Measurements from ENCODE around the gene DEPDC5.
A peak's percentile ranks its signal among the peaks of the same experiment; 100 is the strongest.
"Not testable (repeated sequence)": the region's sequence is repeated elsewhere in the genome, so short reads cannot be mapped to it uniquely, and the experiment has no call there.

DEPDC5 gene

DNA sequence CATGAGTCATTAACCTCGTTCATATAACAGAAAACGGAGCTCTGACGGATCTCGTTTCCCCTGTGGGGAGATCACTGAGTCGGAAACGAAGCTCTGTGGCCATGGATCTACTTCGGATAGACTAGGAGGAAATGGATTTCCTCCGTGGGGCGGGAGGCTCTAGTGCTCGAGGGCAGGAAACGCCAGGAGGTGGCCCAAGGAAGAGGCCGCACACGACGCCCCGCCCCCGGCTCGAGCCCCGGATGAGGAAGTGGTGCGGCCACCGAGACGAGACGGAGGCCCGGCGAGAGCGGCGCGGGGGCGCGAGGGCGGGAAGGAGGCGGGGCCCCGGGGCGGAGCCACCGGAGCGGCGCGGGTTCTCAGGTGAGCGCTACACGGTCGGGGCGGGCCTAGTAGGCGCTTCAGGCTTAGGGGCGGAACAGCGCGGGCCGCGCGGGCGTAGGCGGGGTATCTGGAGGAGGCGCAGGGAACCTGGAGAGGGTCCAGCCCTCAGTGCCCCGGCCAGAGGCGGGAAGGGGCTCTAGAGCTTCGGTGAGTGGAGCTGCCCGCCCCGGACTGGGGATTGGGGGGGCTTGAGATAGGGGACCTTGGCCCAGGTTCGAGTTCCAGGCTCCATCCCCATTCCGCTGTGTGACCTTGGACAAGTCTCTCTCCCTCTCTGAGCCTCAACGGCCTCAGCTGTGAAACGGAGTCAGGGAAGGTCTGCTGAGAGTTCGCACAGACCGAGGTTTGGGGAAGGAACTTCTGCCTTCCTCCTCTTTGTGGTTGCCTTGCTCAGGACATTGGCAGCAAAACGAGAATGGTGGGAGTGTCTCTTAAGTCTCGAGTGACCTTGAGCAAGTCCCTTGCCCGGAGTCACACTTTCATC, at the start of gene DEPDC5:
Gene DEPDC5, plus strand, starts transcription at position 386 of the 868 bp plus-strand sequence. CDS start 903 bp downstream, outside the sequence.
- H3K4me3 ChIP-seq (ENCODE audit: low read length), result peak within 1 kb of the TSS; percentile 92
- H3K4me1 ChIP-seq (ENCODE audit: control insufficient read depth, insufficient read depth, low read length), result peaks cover 17% of the 10 kb centered on the region
- H3K36me3 ChIP-seq (ENCODE audit: control insufficient read depth, insufficient read depth, low read length), result peaks cover under 1% of the 10 kb centered on the region
- H3K27me3 ChIP-seq (ENCODE audit: control insufficient read depth, insufficient read depth, low read length), result no peaks in the 10 kb centered on the region
- peak within 1 kb of the TSS; percentile 98 for H3K27ac ChIP-seq (ENCODE audit: low read depth, low read length)
- peak within 1 kb of the TSS; percentile 95 for H3K9ac ChIP-seq (ENCODE audit: low read length)

- H3K27ac ChIP-seq (ENCODE audit: low read depth, low read length), result no peak overlapping the region
- H3K9ac ChIP-seq (ENCODE audit: low read length), result no peak overlapping the region
- H3K27me3 ChIP-seq (ENCODE audit: control insufficient read depth, insufficient read depth, low read length), result no peaks in the 10 kb centered on the region
- H3K4me3 ChIP-seq (ENCODE audit: low read length), result no peak overlapping the region
- H3K36me3 ChIP-seq (ENCODE audit: control insufficient read depth, insufficient read depth, low read length), result peaks cover 19% of the 10 kb centered on the region
- H3K4me1 ChIP-seq (ENCODE audit: control insufficient read depth, insufficient read depth, low read length), result no peaks in the 10 kb centered on the region
Observed at GRCh38 chr22:31707519-31707918, 46.3 kb upstream of the DEPDC5 start.

GRCh38 chr22:31711226-31711625, 42.6 kb upstream of the DEPDC5 start:
- H3K36me3 ChIP-seq (ENCODE audit: control insufficient read depth, insufficient read depth, low read length), result peaks cover 39% of the 10 kb centered on the region
- not testable (repeated sequence) for H3K4me1 ChIP-seq (ENCODE audit: control insufficient read depth, insufficient read depth, low read length); H3K4me3 ChIP-seq (ENCODE audit: low read length); H3K27ac ChIP-seq (ENCODE audit: low read depth, low read length); H3K27me3 ChIP-seq (ENCODE audit: control insufficient read depth, insufficient read depth, low read length); H3K9ac ChIP-seq (ENCODE audit: low read length)

DNA sequence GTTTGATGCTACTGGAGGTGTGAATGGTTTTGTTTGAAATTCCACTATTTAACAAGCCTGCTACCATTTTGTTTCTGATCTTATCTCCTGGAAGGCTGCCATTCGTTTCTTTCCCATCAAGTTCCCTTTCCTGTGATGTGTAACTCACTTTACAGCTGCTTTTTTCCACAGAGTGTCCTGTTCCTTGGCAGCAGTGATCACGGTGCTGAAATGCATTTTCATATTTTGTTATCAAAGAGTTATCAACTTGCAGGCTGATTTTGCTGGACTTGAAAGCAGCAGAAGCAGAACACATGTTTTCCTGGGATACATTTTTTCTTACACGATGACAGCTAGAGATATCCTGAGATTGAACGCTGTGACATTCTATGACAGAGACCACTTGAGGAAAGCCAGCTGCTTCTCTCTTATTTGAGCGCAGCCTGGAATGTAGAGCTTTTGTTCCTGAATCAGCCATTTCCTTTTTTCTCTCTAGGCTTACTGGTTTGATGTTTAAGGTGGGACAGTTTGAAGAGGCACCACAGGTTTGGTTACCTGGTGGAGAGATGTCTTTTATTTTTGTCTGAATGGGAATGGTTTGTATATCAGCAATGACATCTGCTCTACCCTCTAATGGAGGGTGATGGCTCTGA, 38.6 kb upstream of the DEPDC5 start:
- Histone ChIP-seq H3K27ac (ENCODE audit: low read depth, low read length) (no peak overlapping the region), H3K4me3 (ENCODE audit: low read length) (no peak overlapping the region), H3K4me1 (ENCODE audit: control insufficient read depth, insufficient read depth, low read length) (no peaks in the 10 kb centered on the region), H3K36me3 (ENCODE audit: control insufficient read depth, insufficient read depth, low read length) (peaks cover 41% of the 10 kb centered on the region), H3K9ac (ENCODE audit: low read length) (no peak overlapping the region), H3K27me3 (ENCODE audit: control insufficient read depth, insufficient read depth, low read length) (no peaks in the 10 kb centered on the region)

DNA sequence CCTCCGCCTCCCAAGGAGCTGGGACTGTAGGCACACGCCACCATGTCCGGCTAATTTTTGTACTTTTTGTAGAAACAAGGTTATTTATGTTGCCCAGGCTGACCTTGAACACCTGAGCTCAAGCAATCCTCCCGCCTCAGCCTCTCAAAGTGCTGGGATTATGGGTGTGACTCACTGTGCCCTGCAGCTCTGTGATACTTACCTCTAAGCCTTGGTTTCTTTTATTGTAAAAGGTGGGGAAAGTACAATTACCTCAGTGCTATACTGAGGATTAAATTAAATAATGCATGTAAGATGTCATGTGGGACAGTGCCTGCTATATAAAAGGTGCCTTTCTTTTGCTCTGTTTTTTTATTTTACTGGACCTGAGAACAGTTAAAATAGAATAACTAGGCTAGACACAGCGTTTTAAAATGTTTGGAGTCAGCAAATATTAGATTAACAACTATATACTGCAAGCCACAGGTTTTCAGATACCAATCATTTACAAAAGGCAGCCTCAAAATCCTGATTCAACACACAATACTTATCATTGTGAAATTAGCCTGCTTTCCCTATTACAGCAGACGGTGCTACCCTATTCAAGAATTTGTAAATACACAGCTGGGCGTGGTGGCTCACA, 33.9 kb upstream of the DEPDC5 start:
- no peak overlapping the region for H3K9ac ChIP-seq (ENCODE audit: low read length)
- H3K4me1 ChIP-seq (ENCODE audit: control insufficient read depth, insufficient read depth, low read length), result no peaks in the 10 kb centered on the region
- H3K4me3 ChIP-seq (ENCODE audit: low read length), result no peak overlapping the region
- H3K36me3 ChIP-seq (ENCODE audit: control insufficient read depth, insufficient read depth, low read length), result peaks cover 15% of the 10 kb centered on the region
- H3K27ac ChIP-seq (ENCODE audit: low read depth, low read length), result no peak overlapping the region
- H3K27me3 ChIP-seq (ENCODE audit: control insufficient read depth, insufficient read depth, low read length), result no peaks in the 10 kb centered on the region

GRCh38 chr22:31723723-31724122, 30.1 kb upstream of the DEPDC5 start:
- no peak overlapping the region for H3K9ac ChIP-seq (ENCODE audit: low read length)

GRCh38 chr22:31726692-31727091, 27.1 kb upstream of the DEPDC5 start:
- Histone ChIP-seq H3K4me1 (ENCODE audit: control insufficient read depth, insufficient read depth, low read length) (no peaks in the 10 kb centered on the region), H3K4me3 (ENCODE audit: low read length) (no peak overlapping the region), H3K36me3 (ENCODE audit: control insufficient read depth, insufficient read depth, low read length) (no peaks in the 10 kb centered on the region), H3K27me3 (ENCODE audit: control insufficient read depth, insufficient read depth, low read length) (no peaks in the 10 kb centered on the region), H3K9ac (ENCODE audit: low read length) (no peak overlapping the region), H3K27ac (ENCODE audit: low read depth, low read length) (no peak overlapping the region)

More at GRCh38 chr22:31723723-31724122, 30.1 kb upstream of the DEPDC5 start:
- no peaks in the 10 kb centered on the region for H3K27me3 ChIP-seq (ENCODE audit: control insufficient read depth, insufficient read depth, low read length)
- no peaks in the 10 kb centered on the region for H3K36me3 ChIP-seq (ENCODE audit: control insufficient read depth, insufficient read depth, low read length)
- H3K4me3 ChIP-seq (ENCODE audit: low read length), result no peak overlapping the region
- no peaks in the 10 kb centered on the region for H3K4me1 ChIP-seq (ENCODE audit: control insufficient read depth, insufficient read depth, low read length)
- H3K27ac ChIP-seq (ENCODE audit: low read depth, low read length), result no peak overlapping the region

GRCh38 chr22:31728857-31729256, 25.0 kb upstream of the DEPDC5 start:
- Histone ChIP-seq H3K27me3 (ENCODE audit: control insufficient read depth, insufficient read depth, low read length) (no peaks in the 10 kb centered on the region), H3K27ac (ENCODE audit: low read depth, low read length) (no peak overlapping the region), H3K4me1 (ENCODE audit: control insufficient read depth, insufficient read depth, low read length) (no peaks in the 10 kb centered on the region), H3K4me3 (ENCODE audit: low read length) (no peak overlapping the region), H3K36me3 (ENCODE audit: control insufficient read depth, insufficient read depth, low read length) (no peaks in the 10 kb centered on the region), H3K9ac (ENCODE audit: low read length) (no peak overlapping the region)

GRCh38 chr22:31730344-31730711, 23.5 kb upstream of the DEPDC5 start:
- Histone ChIP-seq H3K4me1 (ENCODE audit: control insufficient read depth, insufficient read depth, low read length) (no peaks in the 10 kb centered on the region), H3K4me3 (ENCODE audit: low read length) (no peak overlapping the region), H3K36me3 (ENCODE audit: control insufficient read depth, insufficient read depth, low read length) (no peaks in the 10 kb centered on the region), H3K9ac (ENCODE audit: low read length) (no peak overlapping the region), H3K27me3 (ENCODE audit: control insufficient read depth, insufficient read depth, low read length) (no peaks in the 10 kb centered on the region), H3K27ac (ENCODE audit: low read depth, low read length) (no peak overlapping the region)

DNA sequence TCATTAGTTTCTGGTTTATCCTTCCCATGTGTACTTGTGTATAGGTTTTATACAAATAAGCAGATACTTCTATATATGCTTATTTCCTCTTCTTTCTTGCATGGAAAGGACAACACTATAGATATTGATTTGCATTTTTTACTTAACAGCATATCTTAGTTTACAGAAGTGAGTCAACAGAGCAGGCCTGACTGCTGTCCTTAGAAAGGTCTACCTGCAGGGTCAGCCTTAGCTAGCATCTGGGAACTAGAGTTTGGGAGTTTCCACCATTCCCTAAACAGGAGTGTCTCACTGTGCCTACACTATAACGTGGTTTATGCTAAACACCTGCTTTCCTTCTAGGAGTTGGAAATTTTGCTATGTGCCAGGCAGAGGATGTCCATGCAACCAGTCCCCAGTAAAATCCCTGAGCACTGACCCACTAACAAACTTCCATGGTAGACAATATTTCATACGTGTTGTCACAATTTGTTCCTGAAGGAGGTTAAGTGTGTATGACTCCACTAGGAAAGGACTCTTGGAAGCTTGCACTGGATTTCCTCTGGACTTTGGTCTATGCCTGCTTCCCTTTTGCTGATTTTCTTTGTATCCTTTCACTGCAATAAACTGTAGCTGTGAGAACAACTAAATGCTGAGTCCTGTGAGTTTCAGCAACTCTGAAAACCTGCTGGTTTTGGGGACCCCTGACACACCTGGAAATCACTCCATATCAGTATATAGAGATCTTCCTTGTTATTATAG, 21.6 kb upstream of the DEPDC5 start:
- no peaks in the 10 kb centered on the region for H3K4me1 ChIP-seq (ENCODE audit: control insufficient read depth, insufficient read depth, low read length)
- H3K36me3 ChIP-seq (ENCODE audit: control insufficient read depth, insufficient read depth, low read length), result no peaks in the 10 kb centered on the region
- no peak overlapping the region for H3K9ac ChIP-seq (ENCODE audit: low read length)
- no peak overlapping the region for H3K27ac ChIP-seq (ENCODE audit: low read depth, low read length)
- H3K4me3 ChIP-seq (ENCODE audit: low read length), result no peak overlapping the region
- no peaks in the 10 kb centered on the region for H3K27me3 ChIP-seq (ENCODE audit: control insufficient read depth, insufficient read depth, low read length)

GRCh38 chr22:31733580-31734079, 20.2 kb upstream of the DEPDC5 start:
- Histone ChIP-seq H3K27me3 (ENCODE audit: control insufficient read depth, insufficient read depth, low read length) (no peaks in the 10 kb centered on the region), H3K27ac (ENCODE audit: low read depth, low read length) (no peak overlapping the region), H3K4me1 (ENCODE audit: control insufficient read depth, insufficient read depth, low read length) (no peaks in the 10 kb centered on the region), H3K4me3 (ENCODE audit: low read length) (no peak overlapping the region), H3K36me3 (ENCODE audit: control insufficient read depth, insufficient read depth, low read length) (no peaks in the 10 kb centered on the region), H3K9ac (ENCODE audit: low read length) (no peak overlapping the region)

DNA sequence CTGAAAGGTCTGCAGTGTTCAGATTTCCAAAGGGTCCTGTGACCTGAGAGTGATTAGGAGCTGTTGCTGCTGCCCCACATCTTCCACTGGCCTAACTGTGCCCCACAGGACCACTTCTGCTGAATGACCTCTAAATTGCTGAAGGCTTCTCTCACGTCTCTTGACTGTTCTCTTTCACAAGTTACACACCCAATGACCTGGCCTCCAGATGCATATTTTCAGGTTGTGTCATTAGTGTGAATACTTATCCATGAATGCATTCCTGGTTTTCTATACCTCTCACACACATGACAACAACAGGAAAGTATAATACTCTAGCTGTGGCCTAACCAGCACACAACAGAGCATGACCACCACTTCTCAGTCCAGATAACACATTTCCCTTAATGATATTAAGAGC, 19.3 kb upstream of the DEPDC5 start:
- H3K27me3 ChIP-seq (ENCODE audit: control insufficient read depth, insufficient read depth, low read length), result no peaks in the 10 kb centered on the region
- no peak overlapping the region for H3K27ac ChIP-seq (ENCODE audit: low read depth, low read length)
- H3K36me3 ChIP-seq (ENCODE audit: control insufficient read depth, insufficient read depth, low read length), result no peaks in the 10 kb centered on the region
- no peak overlapping the region for H3K4me3 ChIP-seq (ENCODE audit: low read length)
- H3K4me1 ChIP-seq (ENCODE audit: control insufficient read depth, insufficient read depth, low read length), result peaks cover 2% of the 10 kb centered on the region
- no peak overlapping the region for H3K9ac ChIP-seq (ENCODE audit: low read length)
